Peyer's patch (tissue), 4 donors: ENCODE results near the gene FAM3C. TPM values are rescaled to one million over a fixed set of nuclear protein-coding genes. Genes with fewer than 3 reads are reported as not detected.

Source experiments
- DNase-seq, 3 donors: peaks; one replicate each; pipeline ENCODE4 v3.0.0-alpha.2; 2017 to 2019
- H3K27ac ChIP-seq, 4 donors: fragments of 200-600 bp; sonication (generic); one replicate each; pipeline ENCODE4 v1.5.1; 2016 to 2019
- H3K27me3 ChIP-seq, 2 donors: fragments of 200-600 bp; sonication (generic); one replicate each; pipeline ENCODE4 v1.5.1; 2019
- H3K36me3 ChIP-seq, 3 donors: fragments of 200-600 bp; sonication (generic); one replicate each; pipeline ENCODE4 v1.5.1; 2016 to 2019
- H3K4me1 ChIP-seq, 4 donors: fragments of 200-600 bp; sonication (generic); one replicate each; pipeline ENCODE4 v1.5.1; 2016 to 2019
- H3K4me3 ChIP-seq, 4 donors: fragments of 200-600 bp; sonication (generic); 1 replicate in 3 of 4; 2 replicates in 1 of 4; pipeline ENCODE4 v1.5.1; 2016 to 2019; ENCODE audit warnings: mild to moderate bottlenecking in 1 of 4
- H3K9me3 ChIP-seq, 4 donors: fragments of 200-600 bp; sonication (generic); one replicate each; pipeline ENCODE4 v1.5.1; 2016 to 2019; ENCODE audit warnings: mild to moderate bottlenecking in 1 of 4
- POLR2A ChIP-seq, 2 donors: fragments of 450-650 bp; IDR thresholded peaks; one replicate each; pipeline ENCODE4 v1.5.1; 2017; ENCODE audit warnings: antibody characterized with exemption in 2 of 2, mild to moderate bottlenecking in 2 of 2, moderate library complexity in 2 of 2
- total RNA-seq, 4 donors: library from RNA; depleted of rRNA; stranded (reverse); fragments of >200 nt; gene quantifications; one replicate each; pipeline ENCODE4 v1.1.0, GENCODE V29; 2016
- TF ChIP-seq, protein P1 (sequence below), 6 experiments: fragments of 450-650 bp in 4 of 6; fragments of 200-600 bp in 2 of 6; sonication (generic) in 1 of 6; IDR thresholded peaks; one replicate each; pipeline ENCODE4 v1.5.1; 2017 to 2019; ENCODE audit warnings: antibody characterized with exemption in 6 of 6, mild to moderate bottlenecking in 3 of 6, moderate library complexity in 1 of 6

The FAM3C gene
- total RNA-seq, 4 donors from 2014 or later, result 20.6 to 204 (median 149) TPM

DNA sequence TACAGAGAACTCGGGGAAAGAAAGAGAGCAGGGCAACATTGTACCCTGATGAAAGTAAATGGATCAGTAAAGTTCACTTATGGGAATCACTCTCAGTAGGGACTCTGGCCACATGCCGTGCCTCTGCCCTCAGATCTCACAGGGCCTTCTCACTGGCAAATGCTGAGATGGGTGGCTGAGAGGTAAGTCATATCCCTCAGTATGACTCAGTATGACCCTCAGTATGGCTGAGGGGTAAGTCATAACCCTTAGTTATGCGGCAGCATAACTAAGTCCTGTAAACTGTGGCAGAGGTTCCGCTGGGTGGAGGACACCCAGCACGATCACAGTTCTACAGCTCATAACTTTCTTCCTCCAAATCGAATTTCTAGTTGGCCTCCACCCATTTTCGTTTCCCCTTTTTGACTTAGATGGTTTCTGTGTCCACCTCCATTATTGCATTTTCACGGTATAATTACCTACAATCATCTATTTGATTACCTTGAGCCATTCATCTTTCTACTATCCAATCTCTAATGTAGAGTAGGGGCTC is 93.8 kb downstream of the FAM3C start:
- no peaks in the 10 kb centered on the region for H3K36me3 ChIP-seq
- no peak overlapping the region for H3K27ac ChIP-seq
- peak in 1 of 3 donors; percentile 46 for DNase-seq
- no peaks in the 10 kb centered on the region for H3K9me3 ChIP-seq
- TF ChIP-seq, protein P1, sequence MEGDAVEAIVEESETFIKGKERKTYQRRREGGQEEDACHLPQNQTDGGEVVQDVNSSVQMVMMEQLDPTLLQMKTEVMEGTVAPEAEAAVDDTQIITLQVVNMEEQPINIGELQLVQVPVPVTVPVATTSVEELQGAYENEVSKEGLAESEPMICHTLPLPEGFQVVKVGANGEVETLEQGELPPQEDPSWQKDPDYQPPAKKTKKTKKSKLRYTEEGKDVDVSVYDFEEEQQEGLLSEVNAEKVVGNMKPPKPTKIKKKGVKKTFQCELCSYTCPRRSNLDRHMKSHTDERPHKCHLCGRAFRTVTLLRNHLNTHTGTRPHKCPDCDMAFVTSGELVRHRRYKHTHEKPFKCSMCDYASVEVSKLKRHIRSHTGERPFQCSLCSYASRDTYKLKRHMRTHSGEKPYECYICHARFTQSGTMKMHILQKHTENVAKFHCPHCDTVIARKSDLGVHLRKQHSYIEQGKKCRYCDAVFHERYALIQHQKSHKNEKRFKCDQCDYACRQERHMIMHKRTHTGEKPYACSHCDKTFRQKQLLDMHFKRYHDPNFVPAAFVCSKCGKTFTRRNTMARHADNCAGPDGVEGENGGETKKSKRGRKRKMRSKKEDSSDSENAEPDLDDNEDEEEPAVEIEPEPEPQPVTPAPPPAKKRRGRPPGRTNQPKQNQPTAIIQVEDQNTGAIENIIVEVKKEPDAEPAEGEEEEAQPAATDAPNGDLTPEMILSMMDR (IDR thresholded peaks at IDR 0.05), result no peak
- TF ChIP-seq POLR2A (IDR thresholded peaks at IDR 0.05), result no peak
- H3K4me3 ChIP-seq, result no peak overlapping the region
- no peaks in the 10 kb centered on the region for H3K4me1 ChIP-seq
- no peaks in the 10 kb centered on the region for H3K27me3 ChIP-seq

DNA sequence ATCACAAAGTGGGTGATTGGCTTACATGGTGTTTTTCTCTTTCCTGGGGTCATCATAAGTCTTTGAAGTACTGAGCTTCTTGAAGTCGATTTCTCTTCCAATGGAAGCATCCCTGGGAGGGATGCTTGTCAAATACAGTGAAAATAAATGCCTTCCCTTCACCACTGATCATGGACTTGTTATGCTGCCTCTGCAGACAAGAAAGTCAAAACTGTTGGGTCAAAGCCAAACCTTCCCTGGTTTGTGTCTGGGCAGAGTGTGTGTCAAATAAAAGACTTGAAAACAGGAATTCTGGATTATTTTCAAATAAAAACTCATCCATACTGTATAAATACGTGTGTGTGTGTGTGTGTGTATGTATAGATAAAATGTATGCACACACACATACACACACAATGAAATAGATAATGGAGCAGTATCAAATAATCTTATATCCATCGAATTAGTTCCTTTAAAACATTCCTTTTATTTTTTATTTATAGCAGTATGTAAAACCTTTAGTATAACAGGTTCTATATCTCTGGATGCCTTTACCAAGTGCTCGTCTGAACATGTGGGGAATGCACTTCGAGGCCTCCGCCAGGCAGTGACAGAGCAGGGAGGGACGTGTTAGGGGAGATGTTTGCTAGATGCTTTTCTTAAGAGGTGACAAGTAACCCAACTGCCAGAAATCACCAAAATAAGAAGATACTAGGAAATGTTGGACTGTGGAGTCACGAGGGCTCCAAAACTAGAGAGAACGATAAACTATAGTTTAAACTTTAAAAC is 94.5 kb downstream of the FAM3C start:
- no peaks in the 10 kb centered on the region for H3K9me3 ChIP-seq
- no peaks in the 10 kb centered on the region for H3K27me3 ChIP-seq
- no peak for TF ChIP-seq POLR2A (IDR thresholded peaks at IDR 0.05)
- TF ChIP-seq, protein P1 (IDR thresholded peaks at IDR 0.05), result no peak
- no peak overlapping the region for H3K4me3 ChIP-seq
- H3K36me3 ChIP-seq, result no peaks in the 10 kb centered on the region
- DNase-seq, result no peak
- H3K4me1 ChIP-seq, result no peaks in the 10 kb centered on the region
- no peak overlapping the region for H3K27ac ChIP-seq

DNA sequence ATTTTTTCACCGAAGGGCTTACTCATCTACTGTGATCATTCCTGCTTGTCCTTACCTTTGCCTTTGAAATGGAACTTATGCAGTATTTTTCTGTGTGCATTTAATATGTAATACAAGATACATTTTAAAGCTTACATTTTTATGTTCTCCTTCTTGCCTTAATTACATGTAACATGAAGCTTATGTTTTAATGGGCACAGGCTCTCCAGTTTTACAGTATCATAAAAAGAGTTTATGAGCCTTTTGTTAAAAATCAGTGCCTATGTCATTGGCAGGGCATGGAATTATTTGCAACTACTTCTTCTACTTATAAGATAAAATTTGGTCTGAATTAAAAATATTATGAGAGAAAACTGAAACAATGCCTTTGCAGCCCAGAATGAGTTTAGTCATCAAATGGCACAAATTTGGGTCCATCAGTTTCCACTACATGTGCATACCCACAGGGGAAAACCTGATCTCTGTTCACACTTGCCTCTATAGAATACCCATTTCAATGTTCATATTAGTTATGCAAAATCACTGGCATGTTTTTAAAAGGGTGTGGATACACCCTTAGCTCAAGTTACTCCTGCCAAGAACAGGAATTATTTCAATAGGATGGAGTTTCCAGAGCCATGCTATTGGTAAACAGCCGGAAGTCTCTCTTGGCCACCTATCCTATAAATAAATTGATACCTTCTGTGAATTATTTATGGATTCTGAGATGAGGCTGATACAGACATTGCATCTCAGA is 95.3 kb downstream of the FAM3C start:
- Histone ChIP-seq H3K36me3 (no peaks in the 10 kb centered on the region), H3K4me1 (no peaks in the 10 kb centered on the region), H3K27me3 (no peaks in the 10 kb centered on the region), H3K27ac (no peak overlapping the region), H3K4me3 (no peak overlapping the region), H3K9me3 (no peaks in the 10 kb centered on the region)
- no peak for TF ChIP-seq POLR2A (IDR thresholded peaks at IDR 0.05)
- TF ChIP-seq, protein P1 (IDR thresholded peaks at IDR 0.05), result no peak
- DNase-seq, result no peak

Other genes starting within 250 kb of the FAM3C start
- gene WNT16, start 67.3 kb downstream of the FAM3C start, total RNA-seq, result not detected